HG03457 (cell line): ENCODE measurements around the gene RAB1A.

Experiments
- ATAC-seq: cut with Tn5 transposase; IDR thresholded peaks from one replicate; pipeline ENCODE4 v1.9.1; 2021; ENCODE audit warnings: moderate number of reproducible peaks; ENCODE audit not compliant: unreplicated experiment

The RAB1A gene

DNA sequence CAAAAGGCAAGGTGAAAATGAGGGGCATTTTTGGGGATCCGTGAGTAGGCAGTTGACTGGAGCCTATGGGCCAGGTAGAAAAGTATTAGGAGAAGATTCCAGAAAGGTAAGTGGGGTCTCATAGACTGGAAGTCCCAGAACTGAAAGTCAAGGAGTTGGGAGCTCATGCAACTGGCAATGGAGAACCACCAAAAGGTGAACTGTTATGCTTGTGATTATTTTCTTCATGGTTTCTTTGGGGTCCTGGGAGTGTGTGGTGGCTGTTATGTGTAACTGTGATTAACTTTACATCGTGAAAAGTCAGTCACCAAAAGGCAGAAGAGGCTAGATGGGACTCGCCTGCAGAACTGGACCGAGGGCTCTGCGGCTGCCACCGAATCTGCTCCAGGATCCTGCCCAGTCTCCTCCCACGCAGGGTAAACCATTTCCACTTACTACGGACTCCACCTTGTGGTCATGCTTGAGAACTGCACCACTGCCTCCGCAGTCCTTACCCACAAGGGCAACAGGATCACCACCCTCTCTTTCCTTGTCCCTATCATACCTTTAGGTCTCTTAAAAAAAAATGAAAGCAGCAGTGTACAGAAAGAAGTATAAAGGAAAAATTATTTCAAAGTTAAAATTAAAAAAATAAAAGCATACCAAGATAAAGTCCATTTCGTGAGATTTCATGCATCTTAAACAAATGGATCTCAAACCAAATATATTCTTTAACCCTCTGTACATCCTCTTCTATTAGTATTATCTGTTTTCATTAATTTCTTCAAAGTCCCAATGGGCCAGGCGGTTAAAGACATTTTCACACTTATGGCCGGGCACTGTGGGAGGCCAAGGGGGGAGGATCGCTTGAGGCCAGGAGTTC, 89.3 kb downstream of the RAB1A start:
- no peak for ATAC-seq

- no peak for ATAC-seq
These were observed 90.3 kb downstream of the RAB1A start for GRCh38 chr2:65039640-65040039.

GRCh38 chr2:65037178-65037577, 92.7 kb downstream of the RAB1A start:
- no peak for ATAC-seq
